Measurements from ENCODE around the gene AUNIP. TPM values are rescaled to one million over a fixed set of nuclear protein-coding genes. Genes with fewer than 3 reads are reported as not detected.

AUNIP gene
- total and polyA plus RNA-seq, 7 donors, result 0.05 to 0.47 (median 0.13) TPM; not detected in 2

DNA sequence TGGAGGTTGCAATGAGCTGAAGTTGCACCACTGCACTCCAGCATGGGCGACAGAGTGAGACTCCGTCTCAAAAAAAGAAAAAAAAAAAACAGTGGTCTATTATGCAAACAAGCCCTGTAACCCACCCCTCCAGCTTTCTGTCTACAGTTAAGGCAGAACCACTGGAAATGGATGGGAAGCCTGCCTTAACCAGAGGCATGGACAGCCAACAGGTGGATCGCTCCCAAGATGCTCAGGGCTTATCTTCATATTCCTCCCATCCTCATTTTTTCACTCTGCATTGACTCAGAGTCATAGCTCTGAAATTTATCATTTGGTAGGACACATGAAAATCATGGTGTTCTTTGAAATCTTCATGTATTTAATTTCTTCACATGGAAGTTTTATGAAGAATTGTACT, 30.8 kb downstream of the AUNIP start:
- Histone ChIP-seq H3K4me3 (no peak overlapping the region), H3K27ac (no peak overlapping the region), H3K4me1 (no peaks in the 10 kb centered on the region), H3K36me3 (ENCODE audit: insufficient read depth in 1 of 2, low read depth in 1 of 2) (peaks cover 26 to 84% of the 10 kb centered on the region in 2 donors), H3K27me3 (ENCODE audit: insufficient read depth in 3 of 3, low read length in 2 of 3) (no peaks in the 10 kb centered on the region), H3K9me3 (no peaks in the 10 kb centered on the region)
- intact Hi-C loops (cut with DNase I), result loop anchor here in 1 of 2 donors (10.0 kb wide), 1 partner anchor 166 kb away; the partner anchor contains the start of gene PAFAH2
- TF ChIP-seq, protein P1, sequence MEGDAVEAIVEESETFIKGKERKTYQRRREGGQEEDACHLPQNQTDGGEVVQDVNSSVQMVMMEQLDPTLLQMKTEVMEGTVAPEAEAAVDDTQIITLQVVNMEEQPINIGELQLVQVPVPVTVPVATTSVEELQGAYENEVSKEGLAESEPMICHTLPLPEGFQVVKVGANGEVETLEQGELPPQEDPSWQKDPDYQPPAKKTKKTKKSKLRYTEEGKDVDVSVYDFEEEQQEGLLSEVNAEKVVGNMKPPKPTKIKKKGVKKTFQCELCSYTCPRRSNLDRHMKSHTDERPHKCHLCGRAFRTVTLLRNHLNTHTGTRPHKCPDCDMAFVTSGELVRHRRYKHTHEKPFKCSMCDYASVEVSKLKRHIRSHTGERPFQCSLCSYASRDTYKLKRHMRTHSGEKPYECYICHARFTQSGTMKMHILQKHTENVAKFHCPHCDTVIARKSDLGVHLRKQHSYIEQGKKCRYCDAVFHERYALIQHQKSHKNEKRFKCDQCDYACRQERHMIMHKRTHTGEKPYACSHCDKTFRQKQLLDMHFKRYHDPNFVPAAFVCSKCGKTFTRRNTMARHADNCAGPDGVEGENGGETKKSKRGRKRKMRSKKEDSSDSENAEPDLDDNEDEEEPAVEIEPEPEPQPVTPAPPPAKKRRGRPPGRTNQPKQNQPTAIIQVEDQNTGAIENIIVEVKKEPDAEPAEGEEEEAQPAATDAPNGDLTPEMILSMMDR (IDR thresholded peaks at IDR 0.05), result no peak
- ATAC-seq (no peak), DNase-seq (no peak)
- WGBS, 3 donors, result 61 to 67% (median 64%) methylated on average over 3 of the region's 3 CpGs

DNA sequence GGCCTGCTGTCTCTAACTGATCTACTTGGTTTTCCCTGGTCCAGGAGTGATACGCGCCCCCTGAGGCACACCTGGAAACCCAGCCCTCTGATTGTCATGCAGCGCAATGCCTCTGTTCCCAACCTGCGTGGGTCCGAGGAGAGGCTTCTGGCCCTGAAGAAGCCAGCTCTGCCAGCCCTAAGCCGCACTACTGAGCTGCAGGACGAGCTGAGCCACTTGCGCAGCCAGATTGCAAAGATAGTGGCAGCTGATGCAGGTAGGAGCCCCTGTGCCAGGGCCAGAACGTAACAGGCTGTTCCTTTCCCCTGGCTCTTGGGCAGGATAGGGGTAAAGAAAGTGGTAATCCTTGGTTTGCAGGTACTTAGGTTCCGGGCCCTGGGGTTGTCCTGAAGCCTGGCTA, 32.7 kb downstream of the AUNIP start:
- intact Hi-C loops (cut with DNase I), result loop anchor here in 1 of 2 donors (10.0 kb wide), 1 partner anchor 168 kb away; the partner anchor contains the start of gene PAFAH2
- peaks cover 19 to 70% of the 10 kb centered on the region in 2 donors for H3K36me3 ChIP-seq (ENCODE audit: insufficient read depth in 1 of 2, low read depth in 1 of 2)
- H3K27ac ChIP-seq, result no peak overlapping the region
- no peak for DNase-seq
- H3K4me1 ChIP-seq, result peaks cover 11% of the 10 kb centered on the region
- no peak for ATAC-seq
- TF ChIP-seq, protein P1 (IDR thresholded peaks at IDR 0.05), result no peak
- WGBS, 3 donors, result 93 to 96% (median 93%) methylated on average over 10 of the region's 10 CpGs
- H3K27me3 ChIP-seq (ENCODE audit: insufficient read depth in 3 of 3, low read length in 2 of 3), result no peaks in the 10 kb centered on the region
- no peaks in the 10 kb centered on the region for H3K9me3 ChIP-seq
- H3K4me3 ChIP-seq, result no peak overlapping the region

DNA sequence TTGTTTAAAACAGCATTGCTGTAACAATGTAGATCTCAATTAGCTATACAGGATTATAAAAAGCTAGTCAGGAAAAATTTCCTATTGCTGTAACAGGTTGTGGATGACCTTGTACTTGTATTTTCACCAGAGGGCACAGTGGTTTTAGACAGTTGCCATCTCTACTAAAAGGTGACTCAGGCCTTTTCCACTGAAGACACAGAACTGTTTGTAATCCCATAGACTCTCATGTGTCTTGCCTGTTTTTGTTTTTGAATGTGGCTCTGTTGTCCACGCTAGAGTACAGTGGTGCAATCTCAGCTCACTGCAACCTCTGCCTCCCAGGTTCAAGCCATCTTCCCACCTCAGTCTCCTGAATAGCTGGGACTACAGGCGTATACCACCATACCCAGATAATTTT, 33.7 kb downstream of the AUNIP start:
- H3K4me3 ChIP-seq, result no peak overlapping the region
- DNase-seq, result no peak
- ATAC-seq, result peak in 3 of 4 donors; percentile 35 to 41 (median 37)
- H3K36me3 ChIP-seq (ENCODE audit: insufficient read depth in 1 of 2, low read depth in 1 of 2), result peaks cover 14 to 61% of the 10 kb centered on the region in 2 donors
- 85 to 92% (median 92%) methylated on average over 2 of the region's 2 CpGs for WGBS, 3 donors
- peak overlapping the region; percentile 19 for H3K27ac ChIP-seq
- intact Hi-C loops (cut with DNase I), result loop anchor here in 1 of 2 donors (10.0 kb wide), 1 partner anchor 169 kb away; the partner anchor contains the start of gene PAFAH2
- H3K9me3 ChIP-seq, result no peaks in the 10 kb centered on the region
- peaks cover 20% of the 10 kb centered on the region for H3K4me1 ChIP-seq
- TF ChIP-seq, protein P1 (IDR thresholded peaks at IDR 0.05), result no peak
- H3K27me3 ChIP-seq (ENCODE audit: insufficient read depth in 3 of 3, low read length in 2 of 3), result no peaks in the 10 kb centered on the region

DNA sequence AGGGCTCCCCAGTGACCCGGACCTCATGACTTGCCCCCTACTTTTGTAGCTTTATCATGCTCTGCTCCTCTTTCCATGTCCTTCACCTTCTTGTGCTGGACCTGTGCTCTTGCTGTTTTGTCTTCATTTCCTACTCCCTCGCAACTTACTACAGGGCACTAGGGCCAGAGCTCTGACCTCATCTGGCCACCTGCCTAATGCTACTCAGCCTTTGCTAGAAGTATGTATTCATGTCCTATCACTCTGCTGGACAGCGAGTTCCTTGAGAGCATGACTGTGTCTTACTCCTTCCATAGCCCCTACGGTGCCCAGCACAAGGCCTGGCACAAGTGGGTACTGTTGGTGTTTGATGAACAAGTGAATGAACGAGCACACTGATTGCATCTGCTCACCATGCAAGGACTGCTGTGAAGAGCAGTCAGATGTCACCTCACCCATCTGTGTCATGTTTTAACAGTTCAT, 37.6 kb downstream of the AUNIP start:
- 24 to 50% (median 32%) methylated on average over 5 of the region's 5 CpGs for WGBS, 3 donors
- TF ChIP-seq, protein P1 (IDR thresholded peaks at IDR 0.05), result no peak
- H3K27me3 ChIP-seq (ENCODE audit: insufficient read depth in 3 of 3, low read length in 2 of 3), result no peaks in the 10 kb centered on the region
- H3K27ac ChIP-seq, result peak overlapping the region; percentile 92
- intact Hi-C loops (cut with DNase I), result loop anchor here in 1 of 2 donors (10.0 kb wide), 1 partner anchor 173 kb away; the partner anchor contains the start of gene PAFAH2
- H3K4me1 ChIP-seq, result peaks cover 31% of the 10 kb centered on the region
- ATAC-seq (peak in 3 of 4 donors; percentile 13 to 32 (median 25)), DNase-seq (peak; percentile 44 to 69)
- H3K9me3 ChIP-seq, result no peaks in the 10 kb centered on the region
- peak overlapping the region; percentile 73 for H3K4me3 ChIP-seq
- peaks cover 3 to 21% of the 10 kb centered on the region in 2 donors for H3K36me3 ChIP-seq (ENCODE audit: insufficient read depth in 1 of 2, low read depth in 1 of 2)
